H1 (cell line): Measurements from ENCODE around the gene NAALADL1. TPM values are rescaled to one million over a fixed set of nuclear protein-coding genes. Genes with fewer than 3 reads are reported as not detected.

Experiments
- CTCF ChIA-PET: fragments of 300-600 bp; sonication (Branson Sonifier 250); formaldehyde crosslinking; loops from one replicate; lab custom pipeline; 2021; ENCODE audit not compliant: partially characterized antibody; lab: Charles Lee
- POLR2A ChIA-PET: fragments of 300-600 bp; sonication (Branson Sonifier 250); formaldehyde crosslinking; loops from one replicate; lab custom pipeline; 2021; ENCODE audit warnings: inconsistent platforms; ENCODE audit not compliant: partially characterized antibody; lab: Charles Lee
- DNase-seq, 2 experiments: peaks; one replicate each; pipeline versions ENCODE4 v3.0.0 to v3.0.0-alpha.2; 2010 to 2022; ENCODE audit warnings: low spot score in 2 of 2, low read depth in 1 of 2, mixed read lengths in 1 of 2
- FAIRE-seq: peaks from 2 replicates; lab custom pipeline; 2011; peaks lifted over from hg19 to GRCh38; lab: Jason Lieb, UNC
- H2AFZ ChIP-seq: 2 replicates; pipeline ENCODE4 v1.8.1; 2012; ENCODE audit warnings: low read length, inconsistent platforms
- H2AK5ac ChIP-seq: 2 replicates; pipeline ENCODE4 v1.6.1; 2013; ENCODE audit warnings: low read depth, low read length
- H2BK120ac ChIP-seq: replicated peaks from 2 replicates; pipeline ENCODE3; 2013; ENCODE audit warnings: low read depth, low read length, inconsistent platforms
- H2BK12ac ChIP-seq: 2 replicates; pipeline ENCODE4 v1.6.1; 2013; ENCODE audit warnings: low read depth, low read length
- H2BK15ac ChIP-seq: 2 replicates; pipeline ENCODE4 v1.6.1; 2013; ENCODE audit warnings: low read length
- H2BK20ac ChIP-seq: 2 replicates; pipeline ENCODE4 v1.6.1; 2013; ENCODE audit warnings: low read length
- H2BK5ac ChIP-seq: 2 replicates; pipeline ENCODE4 v1.6.1; 2013; ENCODE audit warnings: low read depth, low read length
- H3K14ac ChIP-seq: 2 replicates; pipeline ENCODE4 v1.6.1; 2013; ENCODE audit warnings: inconsistent platforms; ENCODE audit not compliant: insufficient read length
- H3K18ac ChIP-seq: 2 replicates; pipeline ENCODE4 v1.6.1; 2013; ENCODE audit warnings: low read length; ENCODE audit errors: extremely low read depth
- H3K23ac ChIP-seq: 2 replicates; pipeline ENCODE4 v1.6.1; 2013; ENCODE audit warnings: inconsistent platforms; ENCODE audit not compliant: insufficient read length
- H3K23me2 ChIP-seq: 2 replicates; pipeline ENCODE4 v1.6.1; 2013; ENCODE audit warnings: low read depth, low read length
- H3K27ac ChIP-seq: 2 replicates; pipeline ENCODE4 v1.6.1; 2011; ENCODE audit warnings: low read depth, low read length, inconsistent platforms
- H3K27me3 ChIP-seq, 4 experiments: replicated peaks in 1 of 4; 1 replicate in 1 of 4; 2 replicates in 3 of 4; pipeline versions ENCODE4 v1.6.1 to v1.8.1; 2011 to 2013; ENCODE audit warnings: low read length in 3 of 4, mild to moderate bottlenecking in 3 of 4, inconsistent platforms in 2 of 4, mixed read lengths in 2 of 4, moderate library complexity in 1 of 4; ENCODE audit not compliant: control insufficient read depth in 3 of 4, insufficient read depth in 3 of 4; ENCODE audit errors: extremely low read depth in 1 of 4
- H3K36me3 ChIP-seq, 4 experiments: 2 replicates each; pipeline versions ENCODE4 v1.6.1 to v1.8.1; 2011 to 2013; ENCODE audit warnings: mild to moderate bottlenecking in 4 of 4, low read length in 3 of 4, moderate library complexity in 2 of 4, control low read depth in 1 of 4, inconsistent platforms in 1 of 4; ENCODE audit not compliant: insufficient read depth in 4 of 4, control insufficient read depth in 2 of 4
- H3K4ac ChIP-seq: replicated peaks from 2 replicates; pipeline ENCODE3; 2013; ENCODE audit warnings: low read length, low read depth, mixed read lengths, inconsistent platforms; ENCODE audit not compliant: insufficient read length
- H3K4me1 ChIP-seq, 4 experiments: replicated peaks in 1 of 4; 1 replicate in 1 of 4; 2 replicates in 3 of 4; pipeline versions ENCODE4 v1.6.1 to v1.8.1; 2011 to 2013; ENCODE audit warnings: low read length in 3 of 4, inconsistent platforms in 2 of 4, mixed read lengths in 1 of 4; ENCODE audit not compliant: insufficient read depth in 4 of 4, control insufficient read depth in 3 of 4
- H3K4me2 ChIP-seq, 2 experiments: 2 replicates each; pipeline versions ENCODE4 v1.6.1 to v1.8.1; 2011 to 2013; ENCODE audit warnings: low read depth in 2 of 2, low read length in 2 of 2, control low read depth in 1 of 2, inconsistent platforms in 1 of 2, mild to moderate bottlenecking in 1 of 2; ENCODE audit not compliant: insufficient read depth in 1 of 2
- H3K4me3 ChIP-seq, 4 experiments: fragments of 200-600, 300-600 bp in 1 of 4; sonication (generic), shearing (Covaris generic), sonication (Bioruptor Twin) in 1 of 4; 2 replicates each; pipeline versions ENCODE4 v1.5.1 to v1.8.1; 2011 to 2016; ENCODE audit warnings: low read length in 4 of 4, low read depth in 3 of 4, control low read depth in 2 of 4, inconsistent platforms in 2 of 4, mild to moderate bottlenecking in 2 of 4, mixed read lengths in 1 of 4, moderate library complexity in 1 of 4; ENCODE audit not compliant: insufficient read depth in 2 of 4; ENCODE audit errors: extremely low read depth in 1 of 4
- H3K56ac ChIP-seq: replicated peaks from 2 replicates; pipeline ENCODE3; 2013; ENCODE audit warnings: low read depth, mild to moderate bottlenecking, mixed read lengths, low read length, inconsistent platforms; ENCODE audit not compliant: insufficient read length
- H3K79me1 ChIP-seq: 2 replicates; pipeline ENCODE4 v1.6.1; 2013; ENCODE audit warnings: low read depth, low read length, control low read depth
- H3K79me2 ChIP-seq, 2 experiments: 2 replicates each; pipeline versions ENCODE4 v1.6.1 to v1.8.1; 2012 to 2013; ENCODE audit warnings: low read length in 2 of 2, mild to moderate bottlenecking in 2 of 2, inconsistent platforms in 1 of 2; ENCODE audit not compliant: insufficient read depth in 2 of 2, control insufficient read depth in 1 of 2
- H3K9ac ChIP-seq, 4 experiments: replicated peaks in 1 of 4; 1 replicate in 1 of 4; 2 replicates in 3 of 4; pipeline versions ENCODE4 v1.6.1 to v1.8.1; 2011 to 2013; ENCODE audit warnings: low read depth in 3 of 4, low read length in 3 of 4, control low read depth in 2 of 4, mild to moderate bottlenecking in 2 of 4, moderate library complexity in 2 of 4, inconsistent platforms in 1 of 4; ENCODE audit errors: extremely low read depth in 1 of 4
- H3K9me3 ChIP-seq, 2 experiments: 2 replicates each; pipeline versions ENCODE4 v1.6.1 to v1.8.1; 2012 to 2013; ENCODE audit warnings: mild to moderate bottlenecking in 2 of 2, moderate library complexity in 2 of 2, control low read depth in 1 of 2, inconsistent platforms in 1 of 2, low read depth in 1 of 2, low read length in 1 of 2, mixed read lengths in 1 of 2; ENCODE audit not compliant: insufficient read depth in 2 of 2
- H4K20me1 ChIP-seq, 2 experiments: replicated peaks in 1 of 2; 2 replicates each; pipeline versions ENCODE3 to v1.8.1; 2011 to 2013; ENCODE audit warnings: inconsistent platforms in 2 of 2, low read length in 2 of 2, mild to moderate bottlenecking in 1 of 2; ENCODE audit not compliant: insufficient read depth in 2 of 2, control insufficient read depth in 1 of 2
- H4K5ac ChIP-seq: 2 replicates; pipeline ENCODE4 v1.6.1; 2013; ENCODE audit warnings: low read length, low read depth, mixed read lengths, inconsistent platforms; ENCODE audit not compliant: insufficient read length
- H4K8ac ChIP-seq: 2 replicates; pipeline ENCODE4 v1.8.0; 2013; ENCODE audit warnings: mild to moderate bottlenecking, moderate library complexity, low read length, inconsistent platforms; ENCODE audit not compliant: insufficient read depth; ENCODE audit errors: extremely low read depth
- H4K91ac ChIP-seq: replicated peaks from 2 replicates; pipeline ENCODE3; 2013; ENCODE audit warnings: low read length, mixed read lengths, inconsistent platforms; ENCODE audit not compliant: insufficient read length
- RFX5 ChIP-seq: IDR thresholded peaks from 2 replicates; pipeline ENCODE4 v1.6.1; 2011; ENCODE audit warnings: low read depth, low read length, improper control_type of control experiment, borderline replicate concordance
- RXRA ChIP-seq: IDR thresholded peaks from 2 replicates; pipeline ENCODE4 v1.6.1; 2011; ENCODE audit warnings: low read depth, mild to moderate bottlenecking, low read length, moderate library complexity; ENCODE audit not compliant: insufficient read depth
- WGBS, 2 experiments: shearing (Covaris generic) in 1 of 2; methylation state at CpG; one replicate each; pipeline versions ENCODE4 v1.1.6 to v1.1.7; 2013 to 2015; ENCODE audit warnings: low lambda C conversion rate in 2 of 2, mixed read lengths in 2 of 2, inconsistent platforms in 1 of 2, low coverage in 1 of 2, missing lambda C conversion rate in 1 of 2; ENCODE audit not compliant: insufficient replicate concordance in 2 of 2, insufficient coverage in 1 of 2, insufficient read length in 1 of 2; ENCODE audit errors: extremely low coverage in 1 of 2, missing lambda C conversion rate in 1 of 2; 5-methylcytosine and 5-hydroxymethylcytosine counted together
- microRNA-seq, 2 experiments: library from miRNA; unstranded; fragments of <30 nt; microRNA quantifications; one replicate each; pipeline versions ENCODE4 to v1.2.0, GENCODE V29; 2016 to 2020; ENCODE audit warnings: borderline microRNAs expressed in 2 of 2, borderline number of aligned reads in 2 of 2, borderline replicate concordance in 1 of 2
- polyA plus RNA-seq, 7 experiments: library from polyadenylated mRNA; depleted of rRNA in 3 of 7; stranded (reverse) in 5 of 7; unstranded in 2 of 7; fragments of >200 nt in 5 of 7; fragments of 200-250 nt in 2 of 7; gene quantifications; 1 replicate in 5 of 7; 2 replicates in 1 of 7; 4 replicates in 1 of 7; pipeline versions ENCODE4 v1.2.1 to v1.2.3, GENCODE V29; 2011 to 2013; ENCODE audit warnings: missing spikeins in 2 of 7, mixed read lengths in 2 of 7
- small RNA-seq: library from polyadenylated mRNA; stranded (forward); fragments of <200 nt; extraction: miRNeasy Mini kit (QIAGEN cat#:217004); gene quantifications from one replicate; pipeline ENCODE3, GENCODE V24; 2013; ENCODE audit not compliant: insufficient read depth
- total RNA-seq: library from RNA; stranded (reverse); fragmentation: NEBNext Ultra II Directional; extraction: Animal tissue kit (Norgen Biotek cat#: 25700); gene quantifications from 2 replicates; pipeline ENCODE4 v1.2.1, GENCODE V29; 2021

NAALADL1 gene
- total and polyA plus RNA-seq, 2 of the 8 experiments (the other 6 are each of a cell fraction or from before 2014, with no cell fraction given), result 7.5 to 9.9 TPM

- no peaks in the 10 kb centered on the region for H3K79me2 ChIP-seq
- H4K5ac ChIP-seq, result no peak overlapping the region
- TF ChIP-seq RFX5 (no peak), RXRA (no peak)
- TF ChIP-seq, all 59 proteins: peak for 0
- Histone ChIP-seq H3K27ac (no peak overlapping the region), H2BK15ac (peak overlapping the region; percentile 96), H3K36me3 (no peaks in the 10 kb centered on the region), H3K18ac (peak overlapping the region; percentile 72; the same call in 1 of the 2 replicates), H4K20me1 (no peaks in the 10 kb centered on the region), H3K9ac (no peak overlapping the region; a peak in 1 of 7 replicates), H3K4me1 (peaks cover 0 to 9% (median 1%) of the 10 kb centered on the region in 4 experiments; a peak in 2 of 7 replicates), H2BK20ac (no peak overlapping the region), H2AFZ (peak overlapping the region; percentile 52), H2BK120ac (no peak overlapping the region), H3K23me2 (no peaks in the 10 kb centered on the region), H3K9me3 (no peaks in the 10 kb centered on the region), H3K23ac (no peak overlapping the region), H3K4me3 (peak overlapping the region in 3 of 4 experiments; percentile 8 to 36 (median 23); a peak in 4 of 8 replicates), H3K4me2 (peak overlapping the region; percentile 1 to 58; a peak in 3 of 4 replicates), H2AK5ac (no peak overlapping the region), H3K27me3 (no peaks in the 10 kb centered on the region), H4K91ac (no peak overlapping the region), H3K56ac (no peak overlapping the region), H3K14ac (no peak overlapping the region), H2BK12ac (0 out of 2 replicates have a peak overlapping the region, but pooled peaks have one; percentile 63), H3K79me1 (no peaks in the 10 kb centered on the region), H2BK5ac (peak overlapping the region; percentile 78; the same call in 1 of the 2 replicates), H3K4ac (no peak overlapping the region), H4K8ac (peak overlapping the region; percentile 59; the same call in 1 of the 2 replicates)
- CTCF ChIA-PET, result interaction anchor here (0.6 to 6.1 kb wide), 32 partner anchors 8 to 601 kb away, joined by 3 to 65 read pairs (median 5); partner anchors contain the start of genes ARL2, EHD1, GPHA2 and SAC3D1
- FAIRE-seq (no peak), DNase-seq (no peak)
- WGBS, 2 experiments, result 80% methylated on average over 11 of the region's 11 CpGs; no CpG with 5 or more reads in 1 of the 2 experiments
- POLR2A ChIA-PET, result interaction anchor here (0.6 to 2.8 kb wide), 10 partner anchors 9 to 190 kb away, joined by 3 to 20 read pairs (median 4); partner anchors contain the start of genes ARL2, GPHA2, MEN1 and PPP2R5B
Measured at GRCh38 chr11:64996327-64996709, 62.0 kb downstream of the NAALADL1 start.

Small RNAs within 50 kb of the gene (microRNA-seq; reads per million reads assigned to microRNA genes)
- 0 to 0.46 reads per million in 2 experiments for gene MIR6879

Small RNAs within 50 kb of the gene (small RNA-seq; reads per million reads assigned to genes)
- gene MIR6879 (not detected), gene SNX15 (not detected)

Other genes starting within 250 kb of the NAALADL1 start
- gene MEN1, start 248.0 kb downstream of the NAALADL1 start, total RNA-seq, result 56.3 and 56.9 TPM in 2 replicates
- gene MEN1, start 248.0 kb downstream of the NAALADL1 start, polyA plus RNA-seq (2011; rRNA removed), result 47.2 and 78.5 TPM in 2 replicates
- 10.6 and 12.3 TPM in 2 replicates for gene CDC42BPG, start 213.9 kb downstream of the NAALADL1 start, total RNA-seq
- gene CDC42BPG, start 213.9 kb downstream of the NAALADL1 start, polyA plus RNA-seq (2011; rRNA removed), result 3.7 and 6.7 TPM in 2 replicates
- 36.9 and 42.9 TPM in 2 replicates for gene EHD1, start 179.9 kb downstream of the NAALADL1 start, total RNA-seq
- gene EHD1, start 179.9 kb downstream of the NAALADL1 start, polyA plus RNA-seq (2011; rRNA removed), result 31.5 and 54.0 TPM in 2 replicates
- gene ATG2A, start 141.3 kb downstream of the NAALADL1 start, total RNA-seq, result 20.9 and 22.1 TPM in 2 replicates
- 12.1 and 19.8 TPM in 2 replicates for gene ATG2A, start 141.3 kb downstream of the NAALADL1 start, polyA plus RNA-seq (2011; rRNA removed)
- 5.1 and 5.8 TPM in 2 replicates for gene PPP2R5B, start 133.9 kb downstream of the NAALADL1 start, total RNA-seq
- 4.9 and 6.3 TPM in 2 replicates for gene PPP2R5B, start 133.9 kb downstream of the NAALADL1 start, polyA plus RNA-seq (2011; rRNA removed)
- 0.97 and 1.5 TPM in 2 replicates for gene GPHA2, start 122.7 kb downstream of the NAALADL1 start, total RNA-seq
- gene GPHA2, start 122.7 kb downstream of the NAALADL1 start, polyA plus RNA-seq (2011; rRNA removed), result 4.4 and 5.4 TPM in 2 replicates
- gene MAJIN, start 86.4 kb downstream of the NAALADL1 start, total RNA-seq, result not detected in 2 replicates
- not detected in 2 replicates for gene MAJIN, start 86.4 kb downstream of the NAALADL1 start, polyA plus RNA-seq (2011; rRNA removed)
- gene BATF2, start 61.6 kb downstream of the NAALADL1 start, total RNA-seq, result 1.4 and 2.0 TPM in 2 replicates
- 3.1 and 4.6 TPM in 2 replicates for gene BATF2, start 61.6 kb downstream of the NAALADL1 start, polyA plus RNA-seq (2011; rRNA removed)
- gene ARL2, start 44.4 kb downstream of the NAALADL1 start, total RNA-seq, result 184 and 186 TPM in 2 replicates
- 535 and 640 TPM in 2 replicates for gene ARL2, start 44.4 kb downstream of the NAALADL1 start, polyA plus RNA-seq (2011; rRNA removed)
- gene SNX15, start 31.1 kb downstream of the NAALADL1 start, total RNA-seq, result 18.3 and 19.6 TPM in 2 replicates
- gene SNX15, start 31.1 kb downstream of the NAALADL1 start, polyA plus RNA-seq (2011; rRNA removed), result 13.0 and 20.2 TPM in 2 replicates
- 19.4 and 23.3 TPM in 2 replicates for gene SAC3D1, start 17.3 kb downstream of the NAALADL1 start, total RNA-seq
- 25.8 and 41.3 TPM in 2 replicates for gene SAC3D1, start 17.3 kb downstream of the NAALADL1 start, polyA plus RNA-seq (2011; rRNA removed)
- 87.0 and 90.0 TPM in 2 replicates for gene CDCA5, start 25.5 kb upstream of the NAALADL1 start, total RNA-seq
- 39.2 and 53.7 TPM in 2 replicates for gene CDCA5, start 25.5 kb upstream of the NAALADL1 start, polyA plus RNA-seq (2011; rRNA removed)
- 21.4 and 21.5 TPM in 2 replicates for gene ZFPL1, start 25.7 kb upstream of the NAALADL1 start, total RNA-seq
- 76.8 and 103 TPM in 2 replicates for gene ZFPL1, start 25.7 kb upstream of the NAALADL1 start, polyA plus RNA-seq (2011; rRNA removed)
- 97.4 and 108 TPM in 2 replicates for gene VPS51, start 37.7 kb upstream of the NAALADL1 start, total RNA-seq
- 142 and 193 TPM in 2 replicates for gene VPS51, start 37.7 kb upstream of the NAALADL1 start, polyA plus RNA-seq (2011; rRNA removed)
- gene TM7SF2, start 53.3 kb upstream of the NAALADL1 start, total RNA-seq, result 40.1 and 42.4 TPM in 2 replicates
- gene TM7SF2, start 53.3 kb upstream of the NAALADL1 start, polyA plus RNA-seq (2011; rRNA removed), result 96.0 and 141 TPM in 2 replicates
- 13.0 and 14.8 TPM in 2 replicates for gene ZNHIT2, start 59.1 kb upstream of the NAALADL1 start, total RNA-seq
- gene ZNHIT2, start 59.1 kb upstream of the NAALADL1 start, polyA plus RNA-seq (2011; rRNA removed), result 16.1 and 23.4 TPM in 2 replicates
- gene FAU, start 63.6 kb upstream of the NAALADL1 start, total RNA-seq, result 860 and 896 TPM in 2 replicates
- gene FAU, start 63.6 kb upstream of the NAALADL1 start, polyA plus RNA-seq (2011; rRNA removed), result 826 and 846 TPM in 2 replicates
- gene MRPL49, start 63.8 kb upstream of the NAALADL1 start, total RNA-seq, result 54.0 and 55.3 TPM in 2 replicates
- gene MRPL49, start 63.8 kb upstream of the NAALADL1 start, polyA plus RNA-seq (2011; rRNA removed), result 77.8 and 84.8 TPM in 2 replicates
- gene SYVN1, start 76.0 kb upstream of the NAALADL1 start, total RNA-seq, result 29.4 and 34.0 TPM in 2 replicates
- gene SYVN1, start 76.0 kb upstream of the NAALADL1 start, polyA plus RNA-seq (2011; rRNA removed), result 27.8 and 37.5 TPM in 2 replicates
- gene SPDYC, start 111.7 kb upstream of the NAALADL1 start, total RNA-seq, result not detected in 2 replicates
- 0.15 and 0.31 TPM in 2 replicates for gene SPDYC, start 111.7 kb upstream of the NAALADL1 start, polyA plus RNA-seq (2011; rRNA removed)
- 194 and 200 TPM in 2 replicates for gene CAPN1, start 123.4 kb upstream of the NAALADL1 start, total RNA-seq
- gene CAPN1, start 123.4 kb upstream of the NAALADL1 start, polyA plus RNA-seq (2011; rRNA removed), result 233 and 337 TPM in 2 replicates
- gene POLA2, start 203.4 kb upstream of the NAALADL1 start, total RNA-seq, result 31.2 and 34.6 TPM in 2 replicates
- 48.1 and 55.9 TPM in 2 replicates for gene POLA2, start 203.4 kb upstream of the NAALADL1 start, polyA plus RNA-seq (2011; rRNA removed)